ENCODE measurements around the gene A3GALT2.
A peak's percentile ranks its signal among the peaks of the same experiment; 100 is the strongest.

Gene A3GALT2

GRCh38 chr1:33273406-33273805 is 47.5 kb downstream of the A3GALT2 start:
- Histone ChIP-seq H3K23ac (ENCODE audit: low read length in 2 of 2) (no peak overlapping the region), H2AK5ac (ENCODE audit: low read length, severe bottlenecking) (no peak overlapping the region), H3K27ac (ENCODE audit: low read length, poor library complexity, severe bottlenecking) (no peak overlapping the region), H2AFZ (ENCODE audit: low read depth, low read length) (no peak overlapping the region), H3K79me1 (replicated peaks; ENCODE audit: low read length, poor library complexity, severe bottlenecking) (peaks cover 70% of the 10 kb centered on the region), H3K9ac (ENCODE audit: low read length) (no peak overlapping the region), H3K36me3 (ENCODE audit: control insufficient read depth in 1 of 2, insufficient read depth in 2 of 2, low read depth in 1 of 2, low read length in 2 of 2) (peaks cover 29 to 63% of the 10 kb centered on the region in 2 experiments), H2BK120ac (ENCODE audit: low read depth, low read length) (no peak overlapping the region), H3K4ac (ENCODE audit: low read depth in 1 of 2, low read length in 2 of 2) (no peak overlapping the region), H3K27me3 (ENCODE audit: control insufficient read depth in 1 of 2, insufficient read depth in 1 of 2, low read length in 2 of 2) (no peaks in the 10 kb centered on the region), H3K14ac (ENCODE audit: low read length in 2 of 2) (no peak overlapping the region), H2BK15ac (ENCODE audit: low read depth, poor library complexity, severe bottlenecking) (no peak overlapping the region), H2BK12ac (ENCODE audit: low read length in 2 of 2) (no peak overlapping the region), H4K8ac (ENCODE audit: low read length) (no peak overlapping the region), H4K91ac (ENCODE audit: low read length) (no peak overlapping the region), H3K4me2 (ENCODE audit: low read length, poor library complexity, severe bottlenecking) (no peak overlapping the region), H3K9me3 (ENCODE audit: control insufficient read depth, low read length) (no peaks in the 10 kb centered on the region), H3K18ac (ENCODE audit: low read depth in 1 of 2, low read length in 2 of 2) (no peak overlapping the region), H3K4me3 (ENCODE audit: insufficient read depth in 1 of 2, low read depth in 1 of 2, low read length in 2 of 2) (no peak overlapping the region), H3K4me1 (ENCODE audit: control insufficient read depth, insufficient read depth, low read depth, low read length) (peaks cover 20% of the 10 kb centered on the region), H2BK5ac (ENCODE audit: low read depth, low read length, poor library complexity, severe bottlenecking) (no peak overlapping the region)
- WGBS = 100% methylated on average over 3 of the region's 3 CpGs
- no peak for DNase-seq

GRCh38 chr1:33272930-33273329 is 48.0 kb downstream of the A3GALT2 start:
- Histone ChIP-seq H3K4me1 (ENCODE audit: control insufficient read depth, insufficient read depth, low read depth, low read length) (peaks cover 22% of the 10 kb centered on the region), H3K27me3 (ENCODE audit: control insufficient read depth in 1 of 2, insufficient read depth in 1 of 2, low read length in 2 of 2) (no peaks in the 10 kb centered on the region), H3K18ac (ENCODE audit: low read depth in 1 of 2, low read length in 2 of 2) (no peak overlapping the region), H3K9ac (ENCODE audit: low read length) (no peak overlapping the region), H3K9me3 (ENCODE audit: control insufficient read depth, low read length) (no peaks in the 10 kb centered on the region), H2BK5ac (ENCODE audit: low read depth, low read length, poor library complexity, severe bottlenecking) (no peak overlapping the region), H4K8ac (ENCODE audit: low read length) (no peak overlapping the region), H3K79me1 (replicated peaks; ENCODE audit: low read length, poor library complexity, severe bottlenecking) (peaks cover 71% of the 10 kb centered on the region), H3K14ac (ENCODE audit: low read length in 2 of 2) (no peak overlapping the region), H2BK15ac (ENCODE audit: low read depth, poor library complexity, severe bottlenecking) (no peak overlapping the region), H3K4me2 (ENCODE audit: low read length, poor library complexity, severe bottlenecking) (no peak overlapping the region), H3K36me3 (ENCODE audit: control insufficient read depth in 1 of 2, insufficient read depth in 2 of 2, low read depth in 1 of 2, low read length in 2 of 2) (peaks cover 25 to 65% of the 10 kb centered on the region in 2 experiments), H3K27ac (ENCODE audit: low read length, poor library complexity, severe bottlenecking) (no peak overlapping the region), H2AFZ (ENCODE audit: low read depth, low read length) (no peak overlapping the region), H3K4ac (ENCODE audit: low read depth in 1 of 2, low read length in 2 of 2) (no peak overlapping the region), H3K23ac (ENCODE audit: low read length in 2 of 2) (no peak overlapping the region), H4K91ac (ENCODE audit: low read length) (no peak overlapping the region), H2BK120ac (ENCODE audit: low read depth, low read length) (no peak overlapping the region), H2BK12ac (ENCODE audit: low read length in 2 of 2) (no peak overlapping the region), H2AK5ac (ENCODE audit: low read length, severe bottlenecking) (no peak overlapping the region), H3K4me3 (ENCODE audit: insufficient read depth in 1 of 2, low read depth in 1 of 2, low read length in 2 of 2) (no peak overlapping the region)
- WGBS = 96% methylated on average over 1 of the region's 1 CpG
- no peak for DNase-seq

GRCh38 chr1:33272509-33272908 is 48.4 kb downstream of the A3GALT2 start:
- H3K14ac ChIP-seq (ENCODE audit: low read length in 2 of 2) = no peak overlapping the region
- H2BK5ac ChIP-seq (ENCODE audit: low read depth, low read length, poor library complexity, severe bottlenecking) = no peak overlapping the region
- H3K27ac ChIP-seq (ENCODE audit: low read length, poor library complexity, severe bottlenecking) = no peak overlapping the region
- H2AK5ac ChIP-seq (ENCODE audit: low read length, severe bottlenecking) = no peak overlapping the region
- no peak overlapping the region for H3K9ac ChIP-seq (ENCODE audit: low read length)
- DNase-seq = no peak
- no peak overlapping the region for H4K8ac ChIP-seq (ENCODE audit: low read length)
- WGBS = 90% methylated on average over 3 of the region's 3 CpGs
- H2BK15ac ChIP-seq (ENCODE audit: low read depth, poor library complexity, severe bottlenecking) = no peak overlapping the region
- H2BK120ac ChIP-seq (ENCODE audit: low read depth, low read length) = no peak overlapping the region
- no peak overlapping the region for H3K18ac ChIP-seq (ENCODE audit: low read depth in 1 of 2, low read length in 2 of 2)
- H3K27me3 ChIP-seq (ENCODE audit: control insufficient read depth in 1 of 2, insufficient read depth in 1 of 2, low read length in 2 of 2) = no peaks in the 10 kb centered on the region
- no peak overlapping the region for H3K4me3 ChIP-seq (ENCODE audit: insufficient read depth in 1 of 2, low read depth in 1 of 2, low read length in 2 of 2)
- peaks cover 22% of the 10 kb centered on the region for H3K4me1 ChIP-seq (ENCODE audit: control insufficient read depth, insufficient read depth, low read depth, low read length)
- no peak overlapping the region for H2AFZ ChIP-seq (ENCODE audit: low read depth, low read length)
- peaks cover 68% of the 10 kb centered on the region for H3K79me1 ChIP-seq (replicated peaks; ENCODE audit: low read length, poor library complexity, severe bottlenecking)
- H2BK12ac ChIP-seq (ENCODE audit: low read length in 2 of 2) = no peak overlapping the region
- H3K36me3 ChIP-seq (ENCODE audit: control insufficient read depth in 1 of 2, insufficient read depth in 2 of 2, low read depth in 1 of 2, low read length in 2 of 2) = peaks cover 21 to 61% of the 10 kb centered on the region in 2 experiments
- no peak overlapping the region for H3K23ac ChIP-seq (ENCODE audit: low read length in 2 of 2)
- H3K9me3 ChIP-seq (ENCODE audit: control insufficient read depth, low read length) = no peaks in the 10 kb centered on the region
- H4K91ac ChIP-seq (ENCODE audit: low read length) = no peak overlapping the region
- no peak overlapping the region for H3K4me2 ChIP-seq (ENCODE audit: low read length, poor library complexity, severe bottlenecking)
- no peak overlapping the region for H3K4ac ChIP-seq (ENCODE audit: low read depth in 1 of 2, low read length in 2 of 2)

- Histone ChIP-seq H3K4me2 (ENCODE audit: low read length, poor library complexity, severe bottlenecking) (no peak overlapping the region), H2BK15ac (ENCODE audit: low read depth, poor library complexity, severe bottlenecking) (no peak overlapping the region), H3K9ac (ENCODE audit: low read length) (no peak overlapping the region), H2AK5ac (ENCODE audit: low read length, severe bottlenecking) (no peak overlapping the region), H3K36me3 (ENCODE audit: control insufficient read depth in 1 of 2, insufficient read depth in 2 of 2, low read depth in 1 of 2, low read length in 2 of 2) (peaks cover 15 to 55% of the 10 kb centered on the region in 2 experiments), H3K23ac (ENCODE audit: low read length in 2 of 2) (no peak overlapping the region), H3K14ac (ENCODE audit: low read length in 2 of 2) (peak overlapping the region in 1 of 2 experiments; percentile 18), H2BK120ac (ENCODE audit: low read depth, low read length) (no peak overlapping the region), H3K27me3 (ENCODE audit: control insufficient read depth in 1 of 2, insufficient read depth in 1 of 2, low read length in 2 of 2) (no peaks in the 10 kb centered on the region), H3K27ac (ENCODE audit: low read length, poor library complexity, severe bottlenecking) (no peak overlapping the region), H4K91ac (ENCODE audit: low read length) (no peak overlapping the region), H2BK5ac (ENCODE audit: low read depth, low read length, poor library complexity, severe bottlenecking) (no peak overlapping the region), H3K4me1 (ENCODE audit: control insufficient read depth, insufficient read depth, low read depth, low read length) (peaks cover 22% of the 10 kb centered on the region), H2AFZ (ENCODE audit: low read depth, low read length) (no peak overlapping the region), H3K79me1 (replicated peaks; ENCODE audit: low read length, poor library complexity, severe bottlenecking) (peaks cover 65% of the 10 kb centered on the region), H2BK12ac (ENCODE audit: low read length in 2 of 2) (no peak overlapping the region), H3K4ac (ENCODE audit: low read depth in 1 of 2, low read length in 2 of 2) (no peak overlapping the region), H3K18ac (ENCODE audit: low read depth in 1 of 2, low read length in 2 of 2) (no peak overlapping the region), H3K4me3 (ENCODE audit: insufficient read depth in 1 of 2, low read depth in 1 of 2, low read length in 2 of 2) (no peak overlapping the region), H3K9me3 (ENCODE audit: control insufficient read depth, low read length) (no peaks in the 10 kb centered on the region), H4K8ac (ENCODE audit: low read length) (no peak overlapping the region)
- no peak for DNase-seq
- 93% methylated on average over 13 of the region's 13 CpGs for WGBS
Observed at GRCh38 chr1:33271666-33272505, 49.0 kb downstream of the A3GALT2 start.

Measured in mesenchymal stem cell (in vitro differentiated cells and primary cell).